BJ (cell line): ENCODE data around the gene EFNB1. TPM values are rescaled to one million over a fixed set of nuclear protein-coding genes. Genes with fewer than 3 reads are reported as not detected.

Experiments used
- CTCF ChIA-PET: fragments of 350-600 bp; formaldehyde crosslinking; extraction: SDS; loops from one replicate; lab custom pipeline; 2021; ENCODE audit warnings: antibody characterized with exemption, inconsistent platforms; lab: Yijun Ruan, JAX
- POLR2A ChIA-PET: fragments of 300-600 bp; sonication (Branson Sonifier 250); formaldehyde crosslinking; extraction: SDS; loops from one replicate; lab custom pipeline; 2021; ENCODE audit warnings: antibody characterized with exemption; lab: Charles Lee
- DNase-seq: peaks from one replicate; pipeline ENCODE4 v3.0.0-alpha.2; 2011; ENCODE audit warnings: low read depth
- H3K27me3 ChIP-seq: 2 replicates; pipeline ENCODE4 v1.6.0; 2011; ENCODE audit warnings: low read length; ENCODE audit not compliant: control insufficient read depth, insufficient read depth
- H3K36me3 ChIP-seq: 2 replicates; pipeline ENCODE4 v1.5.1; 2011; ENCODE audit warnings: low read length; ENCODE audit not compliant: control insufficient read depth, insufficient read depth
- H3K4me3 ChIP-seq: 2 replicates; pipeline ENCODE4 v1.5.1; 2011; ENCODE audit warnings: low read depth, mild to moderate bottlenecking, control low read depth, low read length
- polyA plus RNA-seq: library from polyadenylated mRNA; depleted of rRNA; stranded (reverse); fragments of >200 nt; gene quantifications from 2 replicates; pipeline ENCODE4 v1.2.3, GENCODE V29; 2011
- TF ChIP-seq, protein P1 (sequence below): IDR thresholded peaks from 2 replicates; pipeline ENCODE4 v1.5.1; 2011; ENCODE audit warnings: low read depth, mild to moderate bottlenecking, control low read depth, inconsistent platforms, low read length, moderate library complexity; ENCODE audit not compliant: insufficient read depth

The EFNB1 gene
- polyA plus RNA-seq, 1 experiment, result 15.2 TPM

DNA sequence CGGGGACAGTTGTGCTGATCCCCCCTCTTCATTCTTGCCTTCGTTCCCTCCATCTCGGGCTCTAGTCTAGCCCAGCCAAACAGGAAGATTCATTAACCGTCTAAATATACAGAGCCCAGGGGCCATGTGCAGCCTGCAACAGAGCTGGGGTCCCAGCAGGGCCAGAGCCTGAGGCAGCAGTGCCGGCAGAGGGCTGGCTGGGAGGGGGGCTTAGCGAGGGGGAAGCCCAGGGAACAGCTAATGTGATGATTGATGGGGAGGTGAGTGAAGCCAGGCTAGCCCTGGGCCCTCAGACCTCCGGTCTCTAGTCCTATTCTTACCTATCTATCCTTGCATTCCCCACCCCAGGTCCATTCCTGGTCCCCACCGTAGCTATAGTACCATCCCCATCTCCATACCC, 22.3 kb downstream of the EFNB1 start:
- no peak for DNase-seq
- POLR2A ChIA-PET, result no interaction called here
- H3K4me3 ChIP-seq, result no peak overlapping the region
- H3K36me3 ChIP-seq, result no peaks in the 10 kb centered on the region
- CTCF ChIA-PET, result no interaction called here
- TF ChIP-seq, protein P1, sequence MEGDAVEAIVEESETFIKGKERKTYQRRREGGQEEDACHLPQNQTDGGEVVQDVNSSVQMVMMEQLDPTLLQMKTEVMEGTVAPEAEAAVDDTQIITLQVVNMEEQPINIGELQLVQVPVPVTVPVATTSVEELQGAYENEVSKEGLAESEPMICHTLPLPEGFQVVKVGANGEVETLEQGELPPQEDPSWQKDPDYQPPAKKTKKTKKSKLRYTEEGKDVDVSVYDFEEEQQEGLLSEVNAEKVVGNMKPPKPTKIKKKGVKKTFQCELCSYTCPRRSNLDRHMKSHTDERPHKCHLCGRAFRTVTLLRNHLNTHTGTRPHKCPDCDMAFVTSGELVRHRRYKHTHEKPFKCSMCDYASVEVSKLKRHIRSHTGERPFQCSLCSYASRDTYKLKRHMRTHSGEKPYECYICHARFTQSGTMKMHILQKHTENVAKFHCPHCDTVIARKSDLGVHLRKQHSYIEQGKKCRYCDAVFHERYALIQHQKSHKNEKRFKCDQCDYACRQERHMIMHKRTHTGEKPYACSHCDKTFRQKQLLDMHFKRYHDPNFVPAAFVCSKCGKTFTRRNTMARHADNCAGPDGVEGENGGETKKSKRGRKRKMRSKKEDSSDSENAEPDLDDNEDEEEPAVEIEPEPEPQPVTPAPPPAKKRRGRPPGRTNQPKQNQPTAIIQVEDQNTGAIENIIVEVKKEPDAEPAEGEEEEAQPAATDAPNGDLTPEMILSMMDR, result no peak
- H3K27me3 ChIP-seq, result no peaks in the 10 kb centered on the region

DNA sequence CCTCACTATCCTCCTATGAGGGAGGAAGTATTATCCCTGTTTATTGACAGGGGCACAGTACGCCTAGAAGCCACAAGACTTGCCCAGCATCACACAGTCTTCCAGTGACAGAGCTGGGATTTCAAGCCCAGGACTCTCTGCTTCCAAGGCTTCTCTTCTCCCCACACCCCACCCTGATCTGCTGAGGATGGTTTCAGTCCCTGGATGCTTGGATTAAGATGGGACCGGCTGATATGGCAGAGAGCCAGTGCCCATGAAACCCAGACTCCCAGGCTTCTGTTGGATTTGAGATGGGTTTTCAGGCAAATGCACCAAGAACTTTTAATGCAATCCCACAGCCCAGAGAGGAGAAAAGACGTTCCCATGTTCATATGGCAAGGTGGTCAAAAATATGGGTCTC, 23.2 kb downstream of the EFNB1 start:
- Histone ChIP-seq H3K36me3 (no peaks in the 10 kb centered on the region), H3K4me3 (no peak overlapping the region), H3K27me3 (no peaks in the 10 kb centered on the region)
- CTCF ChIA-PET, result interaction anchor here (1.2 kb wide), 1 partner anchor 10 kb away, joined by 6 read pairs; no protein-coding TSS in a partner anchor
- TF ChIP-seq, protein P1, result no peak
- DNase-seq, result no peak
- POLR2A ChIA-PET, result no interaction called here

DNA sequence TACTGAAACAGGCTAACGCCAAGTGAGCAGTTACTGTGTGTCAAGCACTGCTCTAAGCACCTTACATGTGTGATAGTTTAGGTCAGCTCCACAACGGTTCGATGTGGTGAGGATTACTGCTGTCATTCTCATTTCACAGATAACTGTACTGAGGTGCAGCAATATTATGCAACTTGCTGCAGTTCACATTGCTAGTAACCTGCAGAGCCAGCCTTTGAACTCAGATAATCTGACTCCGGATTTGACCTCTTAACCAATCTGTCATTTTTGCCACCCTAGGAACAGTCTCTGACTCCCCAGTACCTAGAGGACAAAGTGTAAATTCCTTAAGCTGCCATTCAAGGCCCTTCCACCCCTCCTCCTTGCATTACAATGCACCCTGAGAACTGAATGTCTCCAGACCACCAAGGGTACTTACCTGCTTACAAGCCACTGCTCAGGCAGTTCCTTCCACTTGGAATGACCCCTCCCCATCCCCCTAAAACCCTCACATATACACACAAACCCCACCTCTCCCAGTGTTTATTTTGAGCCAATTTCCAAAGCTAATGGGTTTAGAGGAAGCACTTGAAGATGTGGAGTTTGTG, 24.9 kb downstream of the EFNB1 start:
- Histone ChIP-seq H3K4me3 (no peak overlapping the region), H3K27me3 (no peaks in the 10 kb centered on the region), H3K36me3 (no peaks in the 10 kb centered on the region)
- CTCF ChIA-PET, result no interaction called here
- TF ChIP-seq, protein P1, result no peak
- POLR2A ChIA-PET, result no interaction called here
- DNase-seq, result no peak

DNA sequence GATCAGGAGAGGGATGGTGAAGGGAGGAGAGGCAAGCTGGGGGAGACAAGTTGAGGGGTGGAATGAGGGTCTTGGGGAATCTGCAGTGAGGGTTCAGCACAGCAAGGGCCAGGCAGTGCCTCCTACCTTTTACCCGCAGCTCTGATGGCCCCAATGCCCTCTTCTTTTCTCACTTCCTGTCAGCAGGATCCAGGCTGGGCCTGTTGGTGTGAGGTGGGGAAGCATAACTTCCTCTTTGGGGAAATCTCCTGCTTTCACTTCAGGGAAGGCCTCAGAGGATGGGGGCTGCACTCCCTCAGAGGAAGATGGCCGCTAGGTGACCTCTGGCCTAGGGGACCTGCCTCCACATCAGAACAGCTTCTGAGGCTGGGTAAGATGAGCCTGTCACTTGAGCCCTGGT, 36.5 kb downstream of the EFNB1 start:
- Histone ChIP-seq H3K36me3 (no peaks in the 10 kb centered on the region), H3K27me3 (no peaks in the 10 kb centered on the region), H3K4me3 (no peak overlapping the region)
- TF ChIP-seq, protein P1, result no peak
- DNase-seq, result no peak
- CTCF ChIA-PET, result no interaction called here
- POLR2A ChIA-PET, result no interaction called here

DNA sequence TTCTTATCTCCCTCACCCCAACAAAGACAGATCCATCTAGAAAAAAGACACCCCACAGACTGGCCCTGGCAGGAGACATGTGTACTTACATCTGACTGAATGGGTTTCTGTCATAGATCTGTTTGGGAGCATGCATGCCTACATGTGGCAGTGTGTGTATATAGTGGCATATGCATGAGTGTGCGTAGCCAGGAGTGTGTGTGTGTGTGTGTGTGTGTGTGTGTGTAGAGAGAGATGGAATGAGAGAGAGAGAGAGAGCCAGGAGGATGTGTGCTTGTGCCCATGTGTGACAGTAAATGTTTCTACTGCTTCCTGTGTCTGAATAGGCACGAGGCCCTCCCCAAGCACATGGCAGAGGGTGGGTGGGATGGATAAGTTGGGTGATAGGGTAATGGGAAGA, 37.1 kb downstream of the EFNB1 start:
- Histone ChIP-seq H3K36me3 (no peaks in the 10 kb centered on the region), H3K4me3 (no peak overlapping the region), H3K27me3 (no peaks in the 10 kb centered on the region; the same call in 1 of the 2 replicates)
- POLR2A ChIA-PET, result no interaction called here
- no peak for DNase-seq
- TF ChIP-seq, protein P1, result no peak
- CTCF ChIA-PET, result no interaction called here
